ENCODE measurements around the gene ZRANB1. TPM values are rescaled to one million over a fixed set of nuclear protein-coding genes. Genes with fewer than 3 reads are reported as not detected.
"Not testable (repeated sequence)": the region's sequence is repeated elsewhere in the genome, so short reads cannot be mapped to it uniquely, and the experiment has no call there.

Gene ZRANB1
- total RNA-seq, 4 donors from 2014 or later, result 51.2 to 91.1 (median 74.6) TPM

- TF ChIP-seq POLR2A (IDR thresholded peaks at IDR 0.05), result no peak
- TF ChIP-seq, protein P1, sequence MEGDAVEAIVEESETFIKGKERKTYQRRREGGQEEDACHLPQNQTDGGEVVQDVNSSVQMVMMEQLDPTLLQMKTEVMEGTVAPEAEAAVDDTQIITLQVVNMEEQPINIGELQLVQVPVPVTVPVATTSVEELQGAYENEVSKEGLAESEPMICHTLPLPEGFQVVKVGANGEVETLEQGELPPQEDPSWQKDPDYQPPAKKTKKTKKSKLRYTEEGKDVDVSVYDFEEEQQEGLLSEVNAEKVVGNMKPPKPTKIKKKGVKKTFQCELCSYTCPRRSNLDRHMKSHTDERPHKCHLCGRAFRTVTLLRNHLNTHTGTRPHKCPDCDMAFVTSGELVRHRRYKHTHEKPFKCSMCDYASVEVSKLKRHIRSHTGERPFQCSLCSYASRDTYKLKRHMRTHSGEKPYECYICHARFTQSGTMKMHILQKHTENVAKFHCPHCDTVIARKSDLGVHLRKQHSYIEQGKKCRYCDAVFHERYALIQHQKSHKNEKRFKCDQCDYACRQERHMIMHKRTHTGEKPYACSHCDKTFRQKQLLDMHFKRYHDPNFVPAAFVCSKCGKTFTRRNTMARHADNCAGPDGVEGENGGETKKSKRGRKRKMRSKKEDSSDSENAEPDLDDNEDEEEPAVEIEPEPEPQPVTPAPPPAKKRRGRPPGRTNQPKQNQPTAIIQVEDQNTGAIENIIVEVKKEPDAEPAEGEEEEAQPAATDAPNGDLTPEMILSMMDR (IDR thresholded peaks at IDR 0.05 in 4 of 5, conservative IDR thresholded peaks at IDR 0.05 in 1 of 5), result no peak
- ATAC-seq (no peak), DNase-seq (no peak)
- H3K27me3 ChIP-seq, result no peaks in the 10 kb centered on the region
- intact Hi-C loops (cut with DNase I; ENCODE audit: low total_unique reads) (loop anchor here (10.0 kb wide), 1 partner anchor 268 kb away; no protein-coding TSS in a partner anchor), in situ Hi-C loops (cut with MboI; ENCODE audit: low sequenced_read_pairs in 4 of 4) (loop anchor here in 2 of 4 donors (10.0 to 25.0 kb wide), 3 partner anchors 118 to 249 kb away; partner anchors contain the start of genes CTBP2 (in 1 of the 2) and EEF1AKMT2 (in 1 of the 2))
- no peak overlapping the region for H3K4me3 ChIP-seq
- no peaks in the 10 kb centered on the region for H3K9me3 ChIP-seq
- peak overlapping the region; percentile 60 to 83 (median 75) for H3K27ac ChIP-seq
- H3K4me1 ChIP-seq, result peaks cover 27 to 30% of the 10 kb centered on the region in 2 donors
- H3K36me3 ChIP-seq, result no peaks in the 10 kb centered on the region
These were observed 28.8 kb upstream of the ZRANB1 start for GRCh38 chr10:124913167-124913566.

DNA sequence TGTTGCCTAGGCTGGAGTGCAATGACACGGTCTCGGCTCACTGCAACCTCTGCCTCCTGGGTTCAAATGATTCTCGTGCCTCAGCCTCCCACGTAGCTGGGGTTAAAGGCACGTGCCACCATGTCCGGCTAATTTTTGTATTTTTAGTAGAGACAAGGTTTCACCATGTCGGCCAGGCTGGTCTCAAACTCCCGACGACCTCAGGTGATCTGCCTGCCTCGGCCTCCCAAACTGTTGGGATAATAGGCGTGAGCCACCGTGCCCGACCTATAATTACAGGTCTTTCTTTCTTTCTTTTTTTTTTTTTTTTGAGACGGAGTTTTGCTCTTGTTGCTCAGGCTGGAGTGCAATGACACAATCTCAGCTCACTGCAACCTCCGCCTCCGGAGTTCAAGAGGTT is 27.5 kb upstream of the ZRANB1 start:
- DNase-seq, H3K36me3 ChIP-seq, ATAC-seq, H3K9me3 ChIP-seq, H3K4me3 ChIP-seq, H3K27me3 ChIP-seq, H3K27ac ChIP-seq: not testable (repeated sequence)
- peaks cover 35 to 40% of the 10 kb centered on the region in 2 donors for H3K4me1 ChIP-seq
- intact Hi-C loops (cut with DNase I; ENCODE audit: low total_unique reads), result loop anchor here (10.0 kb wide), 1 partner anchor 270 kb away; no protein-coding TSS in a partner anchor
- in situ Hi-C loops (cut with MboI; ENCODE audit: low sequenced_read_pairs in 4 of 4), result loop anchor here in 2 of 4 donors (10.0 to 25.0 kb wide), 3 partner anchors 120 to 248 kb away; partner anchors contain the start of genes CTBP2 (in 1 of the 2) and EEF1AKMT2 (in 1 of the 2)

DNA sequence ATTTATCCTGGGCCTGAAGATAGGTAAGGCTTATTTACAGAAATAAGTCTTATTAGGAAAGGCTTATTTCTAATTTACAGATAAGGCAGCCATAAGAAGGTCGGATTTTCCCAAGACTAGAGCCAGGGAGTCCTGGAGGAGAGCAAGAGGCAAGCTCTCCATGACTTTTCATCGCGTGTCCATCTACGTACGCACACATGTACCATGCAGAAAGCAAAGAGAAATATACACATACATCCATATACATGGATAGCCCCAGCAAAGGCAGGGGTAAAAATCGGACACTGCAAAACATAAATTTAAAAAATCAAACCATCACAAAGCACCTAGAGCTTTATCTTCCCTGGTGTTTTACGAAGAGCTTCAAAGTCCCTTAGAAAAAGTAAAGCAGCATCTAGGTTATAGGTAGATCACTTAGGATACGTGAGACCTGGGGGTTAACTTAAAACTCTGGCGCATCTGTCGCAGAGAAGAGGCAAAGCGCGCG is 25.8 kb upstream of the ZRANB1 start:
- intact Hi-C loops (cut with DNase I; ENCODE audit: low total_unique reads) (loop anchor here (2.0 to 10.0 kb wide), 8 partner anchors 76 to 271 kb away; partner anchors contain the start of gene EEF1AKMT2), in situ Hi-C loops (cut with MboI; ENCODE audit: low sequenced_read_pairs in 4 of 4) (loop anchor here in 2 of 4 donors (10.0 to 25.0 kb wide), 3 partner anchors 121 to 246 kb away; partner anchors contain the start of genes CTBP2 (in 1 of the 2) and EEF1AKMT2 (in 1 of the 2))
- Histone ChIP-seq H3K4me3 (peak overlapping the region; percentile 72 to 82 (median 76)), H3K27ac (peak overlapping the region; percentile 96 to 99 (median 98)), H3K27me3 (no peaks in the 10 kb centered on the region), H3K4me1 (peaks cover 48 to 53% of the 10 kb centered on the region in 2 donors), H3K36me3 (no peaks in the 10 kb centered on the region), H3K9me3 (no peaks in the 10 kb centered on the region)
- no peak for ATAC-seq
- no peak for DNase-seq
- TF ChIP-seq, protein P1 (IDR thresholded peaks at IDR 0.05 in 4 of 5, conservative IDR thresholded peaks at IDR 0.05 in 1 of 5), result no peak
- no peak for TF ChIP-seq POLR2A (IDR thresholded peaks at IDR 0.05)

- DNase-seq (peak; percentile 98), ATAC-seq (peak; percentile 66 to 67)
- in situ Hi-C loops (cut with MboI; ENCODE audit: low sequenced_read_pairs in 4 of 4) (loop anchor here in 2 of 4 donors (10.0 to 25.0 kb wide), 3 partner anchors 122 to 245 kb away; partner anchors contain the start of genes CTBP2 (in 1 of the 2) and EEF1AKMT2 (in 1 of the 2)), intact Hi-C loops (cut with DNase I; ENCODE audit: low total_unique reads) (loop anchor here (2.0 to 10.0 kb wide), 8 partner anchors 75 to 272 kb away; partner anchors contain the start of gene EEF1AKMT2)
- H3K4me3 ChIP-seq, result peak overlapping the region; percentile 76 to 90 (median 80)
- no peaks in the 10 kb centered on the region for H3K27me3 ChIP-seq
- H3K9me3 ChIP-seq, result no peaks in the 10 kb centered on the region
- peaks cover 46 to 55% of the 10 kb centered on the region in 2 donors for H3K4me1 ChIP-seq
- TF ChIP-seq, protein P1 (IDR thresholded peaks at IDR 0.05 in 4 of 5, conservative IDR thresholded peaks at IDR 0.05 in 1 of 5), result peak in 1 of 5 experiments; percentile 8
- TF ChIP-seq POLR2A (IDR thresholded peaks at IDR 0.05), result peak; percentile 99
- peak overlapping the region; percentile 96 to 99 (median 98) for H3K27ac ChIP-seq
- no peaks in the 10 kb centered on the region for H3K36me3 ChIP-seq
These were observed 25.1 kb upstream of the ZRANB1 start for GRCh38 chr10:124916585-124917427.
